Ectodermal cell (in vitro differentiated cells): ENCODE data around the gene WIPF2.

Experiments used
- H3K27ac ChIP-seq: 2 replicates; pipeline ENCODE4 v1.7.0; 2013; ENCODE audit warnings: mild to moderate bottlenecking, low read depth, low read length; ENCODE audit not compliant: insufficient read depth, poor library complexity, severe bottlenecking
- H3K27me3 ChIP-seq: 2 replicates; pipeline ENCODE4 v1.7.0; 2013; ENCODE audit warnings: mild to moderate bottlenecking, low read length; ENCODE audit not compliant: insufficient read depth, control insufficient read depth, poor library complexity, severe bottlenecking
- H3K36me3 ChIP-seq: one replicate; pipeline ENCODE4 v1.7.0; 2013; ENCODE audit warnings: low read length; ENCODE audit not compliant: control insufficient read depth, insufficient read depth
- H3K4me1 ChIP-seq: one replicate; pipeline ENCODE4 v1.7.0; 2013; ENCODE audit warnings: low read length; ENCODE audit not compliant: control insufficient read depth, insufficient read depth
- H3K4me3 ChIP-seq: 2 replicates; pipeline ENCODE4 v1.7.0; 2013; ENCODE audit warnings: low read depth, low read length, control low read depth; ENCODE audit not compliant: insufficient read depth
- H3K9me3 ChIP-seq: 2 replicates; pipeline ENCODE4 v1.7.0; 2013; ENCODE audit warnings: mild to moderate bottlenecking, low read length, moderate library complexity; ENCODE audit not compliant: control insufficient read depth
- WGBS, 2 experiments: methylation state at CpG; one replicate each; pipeline ENCODE4 v1.1.7; 2013; ENCODE audit warnings: missing lambda C conversion rate in 2 of 2; 5-methylcytosine and 5-hydroxymethylcytosine counted together

WIPF2 gene

DNA sequence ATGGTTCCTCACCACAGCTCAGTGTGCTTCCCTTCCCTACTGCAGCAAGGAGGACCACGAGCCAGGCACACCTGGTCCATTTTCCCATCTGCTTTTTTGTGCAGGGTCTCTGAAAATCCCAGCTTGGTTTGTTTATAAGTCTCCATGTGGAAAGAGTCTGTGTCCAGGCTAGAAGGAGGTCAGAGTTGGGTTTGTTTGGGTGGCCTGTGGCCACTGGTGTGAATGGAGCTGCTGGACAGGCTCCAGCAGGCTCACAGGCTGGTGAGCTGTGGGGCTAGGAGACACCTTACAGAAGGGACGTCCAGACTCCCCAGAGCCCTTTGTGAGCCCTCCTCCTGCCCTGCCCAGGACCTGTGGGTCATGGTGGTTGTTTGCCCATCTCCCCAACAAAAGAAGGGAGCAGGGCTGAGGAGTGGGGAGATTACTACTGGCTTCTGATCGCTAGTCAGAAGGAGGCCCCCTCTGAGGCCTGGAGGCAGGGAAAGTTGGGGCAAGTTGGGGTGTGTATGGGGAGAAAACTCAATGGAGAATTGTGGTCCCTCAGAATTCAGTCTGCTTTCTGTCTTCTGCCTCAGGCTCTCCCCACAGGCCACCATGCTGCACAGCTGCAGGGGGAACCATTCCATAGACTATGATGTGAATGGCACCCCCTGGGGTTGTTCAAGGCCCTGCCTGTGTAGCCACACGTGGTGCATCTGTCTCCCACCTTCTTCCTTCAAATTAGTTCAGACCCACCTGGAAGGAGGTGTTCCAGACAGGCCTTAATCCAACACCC is 94.0 kb downstream of the WIPF2 start:
- 69 to 73% methylated on average over 4 of the region's 4 CpGs for WGBS, 2 experiments
- Histone ChIP-seq H3K27ac (no peak overlapping the region), H3K27me3 (peaks cover 25% of the 10 kb centered on the region), H3K9me3 (no peaks in the 10 kb centered on the region), H3K36me3 (no peaks in the 10 kb centered on the region), H3K4me1 (peaks cover 71% of the 10 kb centered on the region), H3K4me3 (no peak overlapping the region)

DNA sequence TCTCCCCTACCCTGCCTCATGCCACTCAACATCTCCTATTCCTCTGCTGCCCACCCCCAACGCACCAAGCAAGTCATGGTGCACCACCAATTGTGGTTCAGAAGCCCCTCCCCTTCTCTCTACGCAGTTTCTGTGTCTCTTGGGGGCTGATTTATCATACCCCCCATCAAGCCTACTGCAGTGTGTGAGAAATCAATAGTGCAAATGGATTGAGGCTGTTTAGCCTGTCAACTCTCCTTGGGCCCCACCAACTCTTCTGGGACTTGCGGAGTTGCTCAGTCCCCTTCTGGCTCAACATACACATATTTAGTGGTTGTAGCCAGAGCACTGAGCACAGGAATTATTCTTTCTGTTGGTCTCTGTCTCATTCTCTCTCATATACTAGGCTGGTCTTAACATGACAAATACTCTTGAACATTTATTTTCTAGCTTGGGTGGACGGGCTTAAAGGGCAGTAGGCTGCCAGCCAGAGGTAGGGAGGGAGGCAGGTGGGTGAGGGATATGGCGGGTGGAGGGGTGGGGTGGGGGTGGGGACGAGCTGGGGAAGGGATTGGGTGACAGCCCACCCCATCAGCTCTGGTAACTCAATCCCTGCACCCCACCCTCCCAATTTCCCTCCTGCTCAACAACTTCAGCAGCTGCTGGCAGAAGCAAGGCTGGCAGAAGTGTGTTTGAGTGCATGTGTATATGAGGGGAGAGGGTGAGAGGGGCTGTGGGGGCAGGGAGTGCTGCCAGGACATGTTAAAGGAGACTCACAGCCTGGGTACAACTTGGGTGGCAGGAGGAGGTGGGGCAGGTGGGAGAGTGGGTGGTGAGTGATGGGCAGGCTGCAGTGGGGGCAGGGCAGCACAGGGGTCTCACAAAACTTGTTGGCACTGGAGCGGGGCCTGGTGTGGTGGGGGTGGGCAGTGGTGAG is 94.8 kb downstream of the WIPF2 start:
- WGBS, 2 experiments, result 71 to 72% methylated on average over 5 to 6 of the region's 7 CpGs
- no peak overlapping the region for H3K27ac ChIP-seq

DNA sequence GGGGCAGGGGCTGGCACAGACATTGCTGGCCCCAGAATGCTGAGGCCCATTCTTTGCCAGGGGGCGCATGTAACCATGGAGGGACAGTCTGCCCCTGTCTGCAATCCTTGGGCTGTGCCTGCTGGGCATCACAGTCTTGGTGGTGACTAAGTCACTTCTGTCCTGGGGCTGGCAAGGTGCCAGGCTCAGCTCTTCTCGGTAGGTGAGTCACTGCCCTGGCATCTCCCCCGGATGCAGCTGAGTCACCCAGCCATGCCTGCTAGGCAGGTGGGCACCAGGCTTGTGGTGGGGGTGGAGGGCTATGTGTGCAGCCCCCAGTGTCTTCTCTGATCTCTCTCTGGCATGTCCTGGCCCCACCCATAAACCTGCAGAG is 95.5 kb downstream of the WIPF2 start:
- H3K4me1 ChIP-seq, result peaks cover 71% of the 10 kb centered on the region

More for the DNA sequence above, 94.8 kb downstream of the WIPF2 start:
- peaks cover 33% of the 10 kb centered on the region for H3K27me3 ChIP-seq
- H3K4me3 ChIP-seq, result no peak overlapping the region
- no peaks in the 10 kb centered on the region for H3K36me3 ChIP-seq
- H3K9me3 ChIP-seq, result no peaks in the 10 kb centered on the region
- H3K4me1 ChIP-seq, result peaks cover 69% of the 10 kb centered on the region

DNA sequence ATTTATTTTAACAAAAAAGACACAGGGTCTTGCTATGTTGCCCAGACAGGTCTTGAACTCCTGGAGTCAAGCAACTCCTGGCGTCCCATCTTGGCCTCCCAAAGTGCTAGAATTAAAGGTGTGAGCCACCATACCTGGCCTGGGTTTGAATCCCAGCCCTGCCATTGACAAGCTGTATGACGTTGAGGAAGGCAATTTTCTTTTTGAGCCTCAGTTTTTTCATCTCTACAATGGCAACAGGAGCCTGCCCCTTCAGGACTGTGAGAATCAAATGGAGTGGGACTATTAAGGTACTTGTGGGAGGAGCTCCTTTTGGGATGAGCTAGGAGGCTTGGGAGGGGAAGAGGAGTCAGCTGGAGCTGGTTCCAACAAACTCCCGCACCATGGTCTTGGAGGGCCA is 96.1 kb downstream of the WIPF2 start:
- Histone ChIP-seq H3K27ac (no peak overlapping the region), H3K27me3 (peaks cover 37% of the 10 kb centered on the region), H3K36me3 (no peaks in the 10 kb centered on the region), H3K4me3 (no peak overlapping the region), H3K9me3 (no peaks in the 10 kb centered on the region), H3K4me1 (peaks cover 70% of the 10 kb centered on the region)
- WGBS, 2 experiments, result 88 to 93% methylated on average over 3 of the region's 3 CpGs

More for the DNA sequence above, 95.5 kb downstream of the WIPF2 start:
- Histone ChIP-seq H3K36me3 (no peaks in the 10 kb centered on the region), H3K27me3 (peaks cover 37% of the 10 kb centered on the region), H3K9me3 (no peaks in the 10 kb centered on the region), H3K4me3 (no peak overlapping the region), H3K27ac (no peak overlapping the region)
- 87 to 88% methylated on average over 3 of the region's 3 CpGs for WGBS, 2 experiments

DNA sequence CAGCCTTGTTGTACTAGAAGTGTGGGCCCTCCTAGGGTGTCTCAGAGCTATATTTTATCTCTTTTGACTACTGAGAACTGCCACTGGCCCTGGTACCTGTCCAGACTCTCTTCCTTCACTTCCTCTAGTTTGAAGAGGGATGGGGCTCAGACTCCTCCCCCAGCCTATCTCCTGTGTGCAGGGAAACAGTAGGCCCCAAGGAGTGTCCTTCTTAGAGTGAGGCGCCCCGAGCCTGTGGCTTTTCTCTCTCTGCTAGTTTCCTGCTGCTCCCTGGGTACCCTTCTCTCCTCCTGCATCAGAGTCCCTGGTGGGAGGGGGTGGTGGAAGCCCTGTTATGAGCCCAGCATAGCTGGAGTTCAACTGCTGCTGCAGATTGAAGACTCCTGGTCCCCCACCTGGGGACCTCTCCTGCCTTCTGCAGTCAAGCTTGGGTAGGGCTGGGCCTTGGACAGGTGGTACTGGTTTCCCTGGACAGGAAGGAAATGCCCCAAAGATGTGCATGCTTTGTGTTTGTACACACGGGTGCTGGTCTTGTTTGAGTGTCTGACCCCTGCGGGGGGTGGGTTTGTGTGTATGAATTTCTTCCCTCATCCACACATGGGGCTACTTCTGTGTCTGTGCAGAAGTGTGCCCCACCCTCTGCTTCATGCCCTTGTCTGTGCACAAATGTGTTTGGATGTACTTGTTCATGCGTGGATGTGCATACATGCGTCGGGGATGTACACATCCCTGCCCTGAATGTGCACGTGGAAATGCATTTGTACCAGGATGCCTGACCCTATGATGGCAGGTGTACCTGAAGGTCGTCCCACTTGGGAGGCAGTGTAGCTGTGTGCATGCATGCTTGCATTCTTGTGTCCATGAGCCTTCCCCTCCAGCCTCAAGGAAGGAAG is 96.8 kb downstream of the WIPF2 start:
- Histone ChIP-seq H3K27me3 (peaks cover 37% of the 10 kb centered on the region), H3K4me1 (peaks cover 74% of the 10 kb centered on the region), H3K9me3 (no peaks in the 10 kb centered on the region), H3K36me3 (no peaks in the 10 kb centered on the region), H3K4me3 (no peak overlapping the region), H3K27ac (no peak overlapping the region)
- 58 to 64% methylated on average over 8 to 9 of the region's 9 CpGs for WGBS, 2 experiments

DNA sequence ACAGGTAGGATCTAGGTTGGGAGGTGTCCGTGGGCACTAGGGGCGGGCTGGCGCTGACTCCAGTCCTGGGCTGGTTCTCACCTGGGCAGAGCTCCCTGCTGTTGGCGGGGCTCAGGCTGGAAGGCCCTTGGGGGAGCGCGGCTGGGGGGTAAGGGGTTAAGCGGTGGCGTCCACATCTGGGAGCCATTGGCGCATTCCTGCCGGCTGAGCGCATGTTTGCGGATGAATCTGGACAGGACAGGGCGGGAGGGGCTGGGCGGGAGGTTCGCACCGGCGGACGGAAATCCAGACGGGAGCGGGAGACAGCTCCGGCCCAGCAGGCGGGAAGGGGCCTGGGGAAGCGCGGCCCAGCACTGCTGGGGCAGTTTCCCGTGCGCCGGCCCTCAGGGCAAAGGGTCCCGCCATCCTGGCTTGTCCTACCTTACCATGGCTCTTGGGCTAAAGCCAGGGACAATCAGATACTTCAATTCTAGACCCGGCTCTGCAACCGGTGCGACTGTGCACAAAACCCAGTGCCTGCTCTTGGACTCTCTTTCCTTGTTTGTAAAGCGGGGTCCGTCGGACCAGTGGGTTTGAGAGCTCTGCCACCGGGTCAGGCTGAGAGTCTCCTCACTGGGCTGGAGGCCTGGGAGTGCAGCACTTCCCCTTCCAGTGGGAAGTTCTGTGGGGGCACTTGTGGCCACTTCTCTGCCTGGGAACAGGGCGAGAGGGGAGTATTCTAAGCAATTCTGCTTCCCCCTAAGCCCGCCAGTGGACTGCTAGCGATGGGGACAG is 97.7 kb downstream of the WIPF2 start:
- 4 to 5% methylated on average over 38 of the region's 38 CpGs for WGBS, 2 experiments
- H3K27me3 ChIP-seq, result peaks cover 37% of the 10 kb centered on the region
- H3K9me3 ChIP-seq, result no peaks in the 10 kb centered on the region
- peaks cover 74% of the 10 kb centered on the region for H3K4me1 ChIP-seq
- H3K4me3 ChIP-seq, result peak overlapping the region; percentile 38
- no peaks in the 10 kb centered on the region for H3K36me3 ChIP-seq
- H3K27ac ChIP-seq, result peak overlapping the region; percentile 67

DNA sequence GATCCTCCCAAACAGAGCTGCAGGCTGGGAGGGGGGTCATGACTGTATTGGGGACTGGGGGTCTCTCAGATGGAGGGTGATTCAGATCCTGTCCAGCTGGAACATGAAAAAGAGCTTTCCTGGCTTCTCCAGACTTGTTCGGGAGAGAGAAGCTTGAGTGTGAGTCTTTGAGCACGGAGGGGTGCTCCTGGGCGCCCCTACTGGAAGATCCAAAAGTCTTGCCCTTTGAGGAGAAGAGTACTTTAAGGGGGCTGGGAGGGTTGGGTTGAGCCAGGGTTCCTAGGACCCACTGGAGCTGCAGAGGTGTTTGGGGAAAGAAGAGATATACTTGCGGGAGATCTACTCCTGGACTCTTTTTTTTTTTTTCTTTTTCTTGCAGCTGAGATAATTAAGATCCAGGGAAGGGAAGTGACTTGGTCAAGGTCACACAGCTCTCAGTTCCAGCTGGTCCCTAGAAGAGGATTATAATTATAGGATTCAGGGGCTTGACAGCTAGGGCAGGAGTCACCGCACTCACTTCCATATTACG is 98.3 kb downstream of the WIPF2 start:
- WGBS, 2 experiments, result 8 to 15% methylated on average over 6 of the region's 6 CpGs
- Histone ChIP-seq H3K27me3 (peaks cover 37% of the 10 kb centered on the region), H3K4me3 (peak overlapping the region; percentile 89), H3K9me3 (no peaks in the 10 kb centered on the region), H3K4me1 (peaks cover 70% of the 10 kb centered on the region), H3K36me3 (no peaks in the 10 kb centered on the region), H3K27ac (peak overlapping the region; percentile 67)

DNA sequence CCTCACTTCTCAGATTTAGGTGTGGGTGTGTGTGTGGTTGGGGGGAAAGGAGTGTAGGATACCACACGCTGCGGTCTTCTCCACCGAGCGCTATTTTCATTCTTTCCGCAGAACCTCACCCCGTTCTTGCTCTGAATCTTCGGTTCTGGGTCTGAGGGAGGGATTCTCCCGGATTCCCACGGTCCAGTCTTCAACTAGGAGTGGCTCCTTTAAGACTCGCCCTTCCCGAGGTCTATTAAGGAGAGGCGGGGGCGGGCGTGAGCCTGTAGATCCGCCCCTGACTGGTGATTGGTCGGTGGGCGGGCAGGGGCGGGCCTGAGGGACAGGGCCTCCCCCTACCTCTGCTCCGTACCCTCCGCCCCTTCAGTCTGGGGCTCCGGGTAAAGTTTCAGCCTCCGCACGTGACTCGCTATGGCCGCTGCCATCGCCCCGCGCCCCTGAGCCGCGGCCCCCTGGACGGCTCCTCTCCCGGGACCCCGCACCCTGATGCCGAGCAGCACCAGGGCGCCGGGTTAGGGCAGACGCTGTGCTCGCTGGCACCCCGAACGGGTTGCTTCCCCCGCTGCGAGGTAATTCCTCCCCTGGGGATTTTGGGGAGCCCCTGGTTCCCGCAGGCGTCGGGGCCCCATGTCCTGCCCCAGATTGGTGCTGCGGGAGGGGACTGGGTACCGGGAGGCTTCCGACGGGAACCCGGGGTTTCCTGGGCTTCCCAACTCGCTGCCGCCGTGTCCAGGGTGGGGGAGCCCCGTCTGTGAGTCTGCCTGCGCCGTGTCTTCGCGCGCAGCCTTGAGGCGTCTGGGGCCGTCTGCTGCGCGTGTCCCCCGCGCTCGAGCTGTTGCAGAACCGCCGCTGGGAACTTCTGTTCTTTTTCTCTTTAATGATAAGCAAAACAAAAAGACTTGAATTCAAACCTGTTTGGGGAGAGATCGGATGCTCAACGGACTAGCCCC is 99.1 kb downstream of the WIPF2 start:
- Histone ChIP-seq H3K4me1 (peaks cover 64% of the 10 kb centered on the region), H3K4me3 (peak overlapping the region; percentile 89), H3K27ac (no peak overlapping the region), H3K9me3 (no peaks in the 10 kb centered on the region), H3K36me3 (no peaks in the 10 kb centered on the region), H3K27me3 (peaks cover 37% of the 10 kb centered on the region)
- 0 to 1% methylated on average over 70 of the region's 70 CpGs for WGBS, 2 experiments
